ENCODE results near the gene RELN. TPM values are rescaled to one million over a fixed set of nuclear protein-coding genes. Genes with fewer than 3 reads are reported as not detected.

RELN gene
- total RNA-seq, 1 experiment from 2014 or later: 0.02 TPM

DNA sequence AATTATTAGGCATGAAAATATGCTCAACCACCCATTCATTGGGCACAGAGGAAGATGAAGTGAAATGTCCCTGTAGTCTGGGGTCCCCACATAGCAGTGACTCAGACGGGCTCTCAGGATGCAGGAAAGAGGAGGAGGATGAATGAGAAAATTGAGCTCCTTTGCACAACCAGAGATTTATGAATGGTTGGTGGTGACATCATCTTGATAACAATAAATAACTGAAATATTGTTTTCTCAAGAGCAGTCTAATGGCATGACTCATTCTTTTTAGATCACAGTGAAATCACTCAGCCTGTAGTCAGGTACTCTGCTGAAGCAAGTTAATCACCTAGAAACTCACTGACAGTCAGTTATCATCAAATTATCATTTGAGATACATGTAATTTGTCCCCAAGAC lies 254.1 kb downstream of the RELN start:
- H2BK120ac ChIP-seq (ENCODE audit: low read depth, low read length, poor library complexity, severe bottlenecking): no peak overlapping the region
- no peak overlapping the region for H2BK15ac ChIP-seq (ENCODE audit: low read depth, low read length)
- no peak overlapping the region for H3K56ac ChIP-seq (ENCODE audit: insufficient read length, low read depth, low read length)
- no peaks in the 10 kb centered on the region for H3K79me1 ChIP-seq (ENCODE audit: insufficient read depth, low read depth, low read length, poor library complexity, severe bottlenecking)
- no peak overlapping the region for H2BK5ac ChIP-seq (ENCODE audit: insufficient read length, low read length)
- no peak overlapping the region for H3K18ac ChIP-seq (ENCODE audit: insufficient read length, low read depth, low read length)
- no peak overlapping the region for H2BK12ac ChIP-seq (ENCODE audit: insufficient read length, low read depth, low read length)
- H2AFZ ChIP-seq (ENCODE audit: low read length): no peak overlapping the region
- no peak for DNase-seq
- no peak overlapping the region for H4K8ac ChIP-seq (replicated peaks; ENCODE audit: insufficient read length, low read depth, low read length)
- no peak overlapping the region for H2AK5ac ChIP-seq (ENCODE audit: insufficient read length, low read length)
- Mint-ChIP-seq H3K36me3 (ENCODE audit: insufficient read depth in 1 of 3, low read depth in 3 of 3) (peaks cover 3 to 8% (median 3%) of the 10 kb centered on the region in 3 experiments; a peak in 5 of 7 replicates), H3K27me3 (ENCODE audit: low read depth) (no peaks in the 10 kb centered on the region), H3K27ac (no peak overlapping the region), H3K4me3 (no peak overlapping the region), H3K4me1 (no peaks in the 10 kb centered on the region; a peak in 1 of 4 replicates), H3K9me3 (peaks cover 11 to 12% of the 10 kb centered on the region in 2 experiments)
- H3K23me2 ChIP-seq (ENCODE audit: insufficient read length, low read depth, low read length, poor library complexity, severe bottlenecking): no peaks in the 10 kb centered on the region
- no peak overlapping the region for H3K23ac ChIP-seq (ENCODE audit: insufficient read length, low read depth, low read length)
- no peak overlapping the region for H2BK20ac ChIP-seq (ENCODE audit: low read depth, low read length, poor library complexity, severe bottlenecking)
- no peak overlapping the region for H3K4ac ChIP-seq (ENCODE audit: low read depth, low read length)
- H3K14ac ChIP-seq (ENCODE audit: insufficient read depth, low read length): no peak overlapping the region
- no peak overlapping the region for H4K5ac ChIP-seq (ENCODE audit: insufficient read length, low read depth, low read length)
- no peaks in the 10 kb centered on the region for H3K9me3 ChIP-seq (ENCODE audit: control insufficient read depth, low read depth, low read length)
- H3K4me1 ChIP-seq (ENCODE audit: insufficient read depth, low read length): no peaks in the 10 kb centered on the region
- no peak overlapping the region for H3T11ph ChIP-seq (ENCODE audit: low read length)
- H3K27me3 ChIP-seq (ENCODE audit: insufficient read depth, low read length): no peaks in the 10 kb centered on the region
- H3K79me2 ChIP-seq (ENCODE audit: insufficient read depth, low read length): no peaks in the 10 kb centered on the region
- no peak overlapping the region for H4K91ac ChIP-seq (ENCODE audit: insufficient read length, low read depth, low read length)
- H3K9ac ChIP-seq (ENCODE audit: extremely low read depth, insufficient read length, low read length): no peak overlapping the region
- TF ChIP-seq CTCF (conservative IDR thresholded peaks at IDR 0.05): no peak
- H3K27ac ChIP-seq (ENCODE audit: insufficient read length, low read depth, low read length): no peak overlapping the region
- no CpG with 5 or more reads among the region's 1 CpG for WGBS (ENCODE audit: extremely low coverage, insufficient read length, low lambda C conversion rate)
- no peak overlapping the region for H3K4me2 ChIP-seq (ENCODE audit: insufficient read depth, insufficient read length, low read length)
- H4K20me1 ChIP-seq (ENCODE audit: control insufficient read depth, insufficient read depth, insufficient read length): no peaks in the 10 kb centered on the region

All from H9 (cell line).